Breast epithelium (tissue), 3 donors: ENCODE data around the gene SAMD11.

Source experiments
- POLR2AphosphoS5 ChIP-seq, 3 donors: sonication (generic); formaldehyde crosslinking; IDR thresholded peaks; one replicate each; pipeline ENCODE4 v1.6.1; 2017; ENCODE audit warnings: antibody characterized with exemption in 3 of 3
- TF ChIP-seq, protein P1 (sequence below), 3 donors: fragments of 450-650 bp; IDR thresholded peaks; one replicate each; pipeline ENCODE4 v1.5.1; 2016 to 2017; ENCODE audit warnings: antibody characterized with exemption in 3 of 3, mild to moderate bottlenecking in 3 of 3, moderate library complexity in 3 of 3

DNA sequence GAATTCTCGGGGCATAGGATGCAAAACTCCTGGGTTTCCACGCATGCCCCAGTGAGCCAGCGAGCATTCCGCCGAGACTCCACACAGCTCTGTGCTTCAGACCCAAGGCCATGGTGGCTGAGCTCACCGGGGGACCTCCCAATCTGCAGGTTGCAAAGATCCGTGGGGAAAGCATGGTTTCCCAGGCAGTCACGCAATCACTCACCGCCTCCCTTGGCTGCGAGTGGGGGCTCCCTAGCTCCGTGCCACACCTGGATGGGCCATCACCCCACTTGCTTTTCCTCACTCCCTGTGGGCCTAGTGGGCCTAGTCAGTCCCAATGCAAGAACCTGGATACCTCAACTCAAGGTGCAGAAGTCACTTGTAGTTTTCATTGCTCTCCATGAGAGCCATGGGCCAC, 37.0 kb upstream of the SAMD11 start:
- TF ChIP-seq POLR2AphosphoS5 (IDR thresholded peaks at IDR 0.05), result no peak
- TF ChIP-seq, protein P1, sequence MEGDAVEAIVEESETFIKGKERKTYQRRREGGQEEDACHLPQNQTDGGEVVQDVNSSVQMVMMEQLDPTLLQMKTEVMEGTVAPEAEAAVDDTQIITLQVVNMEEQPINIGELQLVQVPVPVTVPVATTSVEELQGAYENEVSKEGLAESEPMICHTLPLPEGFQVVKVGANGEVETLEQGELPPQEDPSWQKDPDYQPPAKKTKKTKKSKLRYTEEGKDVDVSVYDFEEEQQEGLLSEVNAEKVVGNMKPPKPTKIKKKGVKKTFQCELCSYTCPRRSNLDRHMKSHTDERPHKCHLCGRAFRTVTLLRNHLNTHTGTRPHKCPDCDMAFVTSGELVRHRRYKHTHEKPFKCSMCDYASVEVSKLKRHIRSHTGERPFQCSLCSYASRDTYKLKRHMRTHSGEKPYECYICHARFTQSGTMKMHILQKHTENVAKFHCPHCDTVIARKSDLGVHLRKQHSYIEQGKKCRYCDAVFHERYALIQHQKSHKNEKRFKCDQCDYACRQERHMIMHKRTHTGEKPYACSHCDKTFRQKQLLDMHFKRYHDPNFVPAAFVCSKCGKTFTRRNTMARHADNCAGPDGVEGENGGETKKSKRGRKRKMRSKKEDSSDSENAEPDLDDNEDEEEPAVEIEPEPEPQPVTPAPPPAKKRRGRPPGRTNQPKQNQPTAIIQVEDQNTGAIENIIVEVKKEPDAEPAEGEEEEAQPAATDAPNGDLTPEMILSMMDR (IDR thresholded peaks at IDR 0.05), result no peak
